ENCODE data around the gene TTPAL. TPM values are rescaled to one million over a fixed set of nuclear protein-coding genes. Genes with fewer than 3 reads are reported as not detected.
A peak's percentile ranks its signal among the peaks of the same experiment; 100 is the strongest.

Gene TTPAL
- total RNA-seq, 2 experiments from 2014 or later = 18.1 to 18.6 TPM

DNA sequence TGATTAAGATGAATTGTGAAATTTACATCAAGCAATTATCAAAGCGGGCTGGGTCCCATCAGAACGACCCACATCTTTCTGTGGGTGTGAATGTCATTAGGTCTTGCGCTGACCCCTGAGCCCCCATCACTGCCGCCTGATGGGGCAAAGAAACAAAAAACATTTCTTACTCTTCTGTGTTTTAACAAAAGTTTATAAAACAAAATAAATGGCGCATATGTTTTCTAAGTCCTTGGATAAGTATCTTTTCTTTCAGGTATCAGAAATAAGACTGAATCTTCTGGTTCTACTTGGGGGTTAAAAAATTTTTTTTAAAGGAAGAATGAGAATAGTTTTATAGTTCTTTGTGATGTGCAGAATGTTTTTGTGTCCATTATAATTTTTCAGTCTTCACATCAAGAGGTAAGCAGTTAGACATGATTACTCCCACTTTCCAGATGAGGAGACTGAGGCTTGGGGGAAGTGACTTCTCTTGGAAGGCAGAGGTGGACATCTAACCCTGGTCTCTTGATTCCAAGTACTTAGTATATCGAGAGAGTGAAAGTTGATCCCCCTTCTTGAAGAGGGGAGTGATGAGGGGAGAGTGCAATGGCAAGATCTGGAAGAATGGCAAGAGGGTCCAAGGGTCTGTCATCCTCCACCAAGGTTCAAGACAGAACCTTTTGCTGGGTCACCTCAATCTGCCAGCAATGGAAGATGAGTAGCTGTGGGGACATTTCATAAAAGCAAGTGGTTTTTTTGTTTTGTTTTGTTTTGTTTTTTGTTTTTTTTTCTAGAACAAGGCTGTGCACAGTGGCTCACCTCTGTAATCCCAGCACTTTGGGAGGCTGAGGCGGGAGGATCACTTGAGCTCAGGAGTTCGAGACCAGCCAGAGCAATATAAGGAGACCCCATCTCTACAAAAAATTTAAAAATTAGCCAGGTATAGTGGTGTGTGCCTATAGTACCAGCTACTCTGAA, 42.8 kb upstream of the TTPAL start:
- Mint-ChIP-seq H3K4me3 (no peak overlapping the region), H3K27me3 (peaks cover 4% of the 10 kb centered on the region), H3K36me3 (no peaks in the 10 kb centered on the region), H3K27ac (no peak overlapping the region), H3K9me3 (no peaks in the 10 kb centered on the region), H3K4me1 (ENCODE audit: low read depth) (no peaks in the 10 kb centered on the region)
- ChIA-PET POLR2A (no interaction called here), CTCF (no interaction called here)
- no peak for DNase-seq
- intact Hi-C loops (cut with micrococcal nuclease) = no loop called here

DNA sequence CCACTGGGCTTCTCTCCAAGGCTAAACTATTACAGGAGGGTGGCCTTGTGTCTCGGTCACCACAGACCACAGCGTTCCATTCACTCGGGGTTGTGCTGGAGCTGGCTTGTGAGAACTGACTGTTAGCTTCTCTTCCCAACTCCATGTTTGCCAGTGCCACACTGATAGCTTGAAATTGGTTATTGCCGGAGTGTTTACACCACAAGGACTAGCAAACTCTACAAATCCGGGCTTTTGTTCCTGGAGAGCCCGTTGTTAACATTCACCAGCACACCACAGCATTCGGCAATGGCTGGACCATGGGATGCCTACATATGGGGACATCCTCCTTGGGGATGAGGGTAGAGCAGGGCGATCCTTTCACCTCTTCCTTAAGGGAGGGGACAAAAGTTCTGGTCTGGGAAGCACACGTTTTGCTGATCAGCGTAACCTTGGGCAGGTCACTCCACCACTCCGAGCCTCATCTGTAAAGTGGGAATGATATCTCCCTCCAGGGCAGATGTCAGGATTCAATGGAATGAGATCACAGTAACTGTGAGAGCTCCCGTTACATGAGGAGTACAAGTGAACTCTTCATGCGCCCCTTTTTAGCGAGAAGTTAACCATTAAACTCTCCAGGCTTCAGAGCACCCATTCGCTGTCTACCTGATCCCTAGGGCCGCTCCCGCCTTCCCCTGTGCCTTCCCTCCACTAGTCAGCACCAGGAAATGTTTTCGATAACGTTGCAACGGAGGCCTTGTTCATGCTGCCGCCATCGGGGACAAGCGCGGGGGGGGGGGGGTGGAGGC, 41.7 kb upstream of the TTPAL start:
- H3K4me3 Mint-ChIP-seq = no peak overlapping the region
- H3K27me3 Mint-ChIP-seq = peaks cover 4% of the 10 kb centered on the region
- H3K27ac Mint-ChIP-seq = no peak overlapping the region
- CTCF ChIA-PET = no interaction called here
- DNase-seq = no peak
- no peaks in the 10 kb centered on the region for H3K9me3 Mint-ChIP-seq
- no peaks in the 10 kb centered on the region for H3K36me3 Mint-ChIP-seq
- H3K4me1 Mint-ChIP-seq (ENCODE audit: low read depth) = no peaks in the 10 kb centered on the region
- intact Hi-C loops (cut with micrococcal nuclease) = no loop called here
- POLR2A ChIA-PET = no interaction called here

DNA sequence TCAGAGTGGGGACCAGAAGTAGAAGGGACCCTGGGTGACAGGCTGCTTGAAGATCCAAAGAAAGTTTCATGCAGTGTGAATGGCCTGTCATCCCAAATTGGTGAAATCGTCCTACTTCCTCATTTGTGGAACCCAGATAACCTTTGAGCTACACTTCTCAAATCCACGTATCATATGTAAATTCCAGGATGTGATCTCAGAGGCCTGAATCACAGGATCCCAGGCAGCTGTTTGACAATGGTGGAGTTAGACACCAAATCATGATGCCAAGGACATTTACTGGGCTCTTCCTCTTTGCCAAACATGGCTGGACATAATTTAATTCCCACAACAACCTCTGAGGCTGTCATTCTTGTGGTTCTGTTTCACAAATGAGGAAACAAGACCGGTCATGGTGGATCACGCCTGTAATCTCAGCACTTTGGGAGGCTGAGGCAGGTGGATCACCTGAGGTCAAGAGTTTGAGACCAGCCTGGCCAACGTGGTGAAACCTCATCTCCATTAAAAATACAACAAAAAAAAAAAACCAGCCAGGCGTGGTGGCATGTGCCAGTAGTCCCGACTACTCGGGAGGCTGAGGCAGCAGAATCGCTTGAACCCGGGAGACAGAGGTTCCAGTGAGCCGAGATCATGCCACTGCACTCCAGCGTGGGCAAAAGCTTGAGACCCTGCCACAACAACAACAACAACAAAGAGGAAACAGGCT, 39.9 kb upstream of the TTPAL start:
- CTCF ChIA-PET = interaction anchor here (0.8 kb wide), 1 partner anchor 173 kb away, joined by 3 read pairs; no protein-coding TSS in a partner anchor
- no peaks in the 10 kb centered on the region for H3K36me3 Mint-ChIP-seq
- POLR2A ChIA-PET = interaction anchor here (0.6 kb wide), 1 partner anchor 207 kb away, joined by 4 read pairs; no protein-coding TSS in a partner anchor
- H3K27ac Mint-ChIP-seq = no peak overlapping the region
- H3K4me3 Mint-ChIP-seq = no peak overlapping the region
- no peaks in the 10 kb centered on the region for H3K9me3 Mint-ChIP-seq
- intact Hi-C loops (cut with micrococcal nuclease) = no loop called here
- no peaks in the 10 kb centered on the region for H3K4me1 Mint-ChIP-seq (ENCODE audit: low read depth)
- peaks cover 4% of the 10 kb centered on the region for H3K27me3 Mint-ChIP-seq
- DNase-seq = no peak

DNA sequence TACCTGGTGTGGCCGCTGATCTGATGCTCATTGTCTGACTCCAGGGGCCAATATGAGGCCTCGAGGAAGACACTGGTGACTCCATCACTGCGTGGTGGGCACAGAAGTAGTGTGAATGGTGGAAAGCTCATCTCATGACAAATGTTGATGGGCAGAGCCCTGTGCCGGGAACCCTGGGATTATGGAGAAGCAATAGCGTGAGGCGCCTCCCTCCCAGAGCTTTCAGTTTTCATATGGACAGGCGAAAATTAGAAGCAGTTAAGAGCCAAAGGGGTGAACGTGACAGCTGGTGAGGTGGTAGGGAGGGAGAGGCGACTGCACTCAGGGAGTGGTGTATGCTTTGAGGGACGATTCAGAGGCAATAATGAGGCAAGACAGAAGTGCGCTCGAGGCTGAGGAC, 39.3 kb upstream of the TTPAL start:
- Mint-ChIP-seq H3K9me3 (no peaks in the 10 kb centered on the region), H3K4me1 (ENCODE audit: low read depth) (no peaks in the 10 kb centered on the region), H3K27me3 (peaks cover 2% of the 10 kb centered on the region), H3K36me3 (no peaks in the 10 kb centered on the region), H3K27ac (no peak overlapping the region), H3K4me3 (no peak overlapping the region)
- DNase-seq = no peak
- ChIA-PET CTCF (interaction anchor here (0.8 kb wide), 1 partner anchor 172 kb away, joined by 3 read pairs; no protein-coding TSS in a partner anchor), POLR2A (no interaction called here)
- intact Hi-C loops (cut with micrococcal nuclease) = no loop called here

DNA sequence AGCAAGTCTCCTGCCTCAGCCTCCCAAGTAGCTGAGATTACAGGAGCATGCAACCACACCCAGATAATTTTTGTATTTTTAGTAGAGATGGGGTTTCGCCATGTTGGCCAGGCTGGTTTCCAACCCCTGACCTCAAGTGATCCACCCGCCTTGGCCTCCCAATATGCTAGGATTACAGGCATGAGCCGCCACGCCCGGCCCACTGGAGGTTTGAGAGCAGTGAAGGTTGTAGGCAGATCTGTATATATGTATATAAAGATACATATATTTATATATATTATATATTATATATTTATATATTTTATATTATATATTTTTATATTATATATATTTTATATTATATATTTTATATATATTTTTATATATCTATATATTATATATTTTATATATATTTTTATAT, 38.2 kb upstream of the TTPAL start:
- H3K4me3 Mint-ChIP-seq = peak overlapping the region; percentile 18
- no peaks in the 10 kb centered on the region for H3K27me3 Mint-ChIP-seq
- DNase-seq = no peak
- intact Hi-C loops (cut with micrococcal nuclease) = no loop called here
- ChIA-PET POLR2A (no interaction called here), CTCF (no interaction called here)
- no peaks in the 10 kb centered on the region for H3K4me1 Mint-ChIP-seq (ENCODE audit: low read depth)
- H3K27ac Mint-ChIP-seq = no peak overlapping the region
- H3K9me3 Mint-ChIP-seq = no peaks in the 10 kb centered on the region
- H3K36me3 Mint-ChIP-seq = no peaks in the 10 kb centered on the region

DNA sequence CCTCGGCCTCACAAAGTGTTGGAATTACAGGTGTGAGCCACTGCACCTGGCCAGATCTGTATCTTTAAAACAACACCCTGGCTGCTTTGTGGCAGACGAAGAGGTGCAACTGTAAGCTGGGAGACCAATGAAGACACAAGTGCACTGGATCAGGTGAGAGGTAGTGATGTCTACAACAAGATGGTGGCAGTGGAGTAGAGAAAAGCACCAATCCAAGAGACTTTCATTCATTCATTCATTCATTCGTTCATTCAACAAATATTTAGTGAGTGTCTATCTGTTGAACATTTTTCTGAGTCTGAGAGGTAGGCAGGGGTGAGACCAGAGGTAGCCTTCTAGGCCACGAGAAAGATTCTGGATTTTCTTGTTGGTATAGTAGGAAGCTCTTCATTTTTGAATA, 36.9 kb upstream of the TTPAL start:
- Mint-ChIP-seq H3K27me3 (no peaks in the 10 kb centered on the region), H3K9me3 (no peaks in the 10 kb centered on the region), H3K4me3 (no peak overlapping the region), H3K4me1 (ENCODE audit: low read depth) (no peaks in the 10 kb centered on the region), H3K27ac (no peak overlapping the region), H3K36me3 (no peaks in the 10 kb centered on the region)
- no peak for DNase-seq
- intact Hi-C loops (cut with micrococcal nuclease) = no loop called here
- POLR2A ChIA-PET = no interaction called here
- CTCF ChIA-PET = no interaction called here

DNA sequence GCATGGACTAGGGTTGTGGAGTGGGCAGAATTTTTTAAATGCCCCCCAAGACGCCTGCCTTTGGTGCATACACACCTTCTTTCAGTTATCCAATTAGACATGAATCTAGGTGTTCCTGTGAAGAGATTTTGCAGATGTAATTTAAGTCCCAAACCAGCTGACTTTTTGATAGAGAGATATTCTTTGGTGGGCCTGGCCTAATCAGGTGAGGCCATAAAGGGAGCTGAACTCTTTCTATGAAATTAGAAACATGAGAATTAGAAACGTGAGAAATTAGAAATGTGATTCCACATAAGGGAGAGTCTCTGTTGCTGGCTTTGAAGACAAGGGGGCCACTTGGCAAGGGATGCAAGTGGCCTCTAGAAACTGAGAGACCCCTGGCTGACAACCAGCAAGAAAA, 36.4 kb upstream of the TTPAL start:
- Mint-ChIP-seq H3K27me3 (no peaks in the 10 kb centered on the region), H3K27ac (no peak overlapping the region), H3K4me3 (no peak overlapping the region), H3K9me3 (no peaks in the 10 kb centered on the region), H3K36me3 (no peaks in the 10 kb centered on the region), H3K4me1 (ENCODE audit: low read depth) (no peaks in the 10 kb centered on the region)
- POLR2A ChIA-PET = no interaction called here
- intact Hi-C loops (cut with micrococcal nuclease) = no loop called here
- CTCF ChIA-PET = no interaction called here
- DNase-seq = no peak

DNA sequence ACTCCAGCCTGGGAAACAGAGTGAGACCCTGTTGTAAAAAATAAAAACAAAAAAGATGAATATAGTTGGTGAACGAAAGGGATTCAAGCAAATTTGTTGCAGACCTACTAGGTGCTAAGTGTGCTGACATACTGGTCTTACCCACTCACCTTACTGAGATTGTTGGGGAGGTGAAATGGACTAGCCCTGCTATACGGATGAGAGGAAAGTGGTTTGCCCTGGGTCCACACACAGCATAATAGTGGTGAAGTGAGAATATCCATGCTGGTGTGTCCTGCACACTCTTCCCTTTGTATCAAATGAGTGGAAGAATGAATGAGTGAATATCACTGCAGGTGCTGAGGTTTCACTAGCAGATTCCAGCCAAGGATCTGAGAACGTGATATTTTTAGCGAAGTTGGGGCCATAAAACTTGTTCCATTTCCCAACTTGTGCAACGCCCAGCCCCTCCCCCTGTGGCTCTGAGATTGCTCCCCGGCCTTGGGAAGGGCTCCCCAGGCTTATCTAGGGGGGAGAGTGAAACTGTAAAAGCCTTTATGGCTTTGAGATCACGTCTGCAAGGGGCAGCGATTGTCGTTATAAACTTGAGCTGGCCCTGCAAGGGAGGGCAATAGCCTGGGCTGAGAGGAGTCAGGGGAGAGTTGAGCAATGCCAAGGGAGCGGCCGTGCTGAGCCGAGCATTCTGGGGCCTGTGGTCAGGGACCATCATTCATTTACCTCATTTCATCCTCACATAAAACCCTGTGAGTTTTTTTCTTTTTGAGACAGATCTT, 33.2 kb upstream of the TTPAL start:
- Mint-ChIP-seq H3K4me3 (no peak overlapping the region), H3K9me3 (no peaks in the 10 kb centered on the region), H3K36me3 (no peaks in the 10 kb centered on the region), H3K27me3 (no peaks in the 10 kb centered on the region), H3K4me1 (ENCODE audit: low read depth) (no peaks in the 10 kb centered on the region), H3K27ac (no peak overlapping the region)
- CTCF ChIA-PET = no interaction called here
- DNase-seq = no peak
- intact Hi-C loops (cut with micrococcal nuclease) = no loop called here
- POLR2A ChIA-PET = no interaction called here

DNA sequence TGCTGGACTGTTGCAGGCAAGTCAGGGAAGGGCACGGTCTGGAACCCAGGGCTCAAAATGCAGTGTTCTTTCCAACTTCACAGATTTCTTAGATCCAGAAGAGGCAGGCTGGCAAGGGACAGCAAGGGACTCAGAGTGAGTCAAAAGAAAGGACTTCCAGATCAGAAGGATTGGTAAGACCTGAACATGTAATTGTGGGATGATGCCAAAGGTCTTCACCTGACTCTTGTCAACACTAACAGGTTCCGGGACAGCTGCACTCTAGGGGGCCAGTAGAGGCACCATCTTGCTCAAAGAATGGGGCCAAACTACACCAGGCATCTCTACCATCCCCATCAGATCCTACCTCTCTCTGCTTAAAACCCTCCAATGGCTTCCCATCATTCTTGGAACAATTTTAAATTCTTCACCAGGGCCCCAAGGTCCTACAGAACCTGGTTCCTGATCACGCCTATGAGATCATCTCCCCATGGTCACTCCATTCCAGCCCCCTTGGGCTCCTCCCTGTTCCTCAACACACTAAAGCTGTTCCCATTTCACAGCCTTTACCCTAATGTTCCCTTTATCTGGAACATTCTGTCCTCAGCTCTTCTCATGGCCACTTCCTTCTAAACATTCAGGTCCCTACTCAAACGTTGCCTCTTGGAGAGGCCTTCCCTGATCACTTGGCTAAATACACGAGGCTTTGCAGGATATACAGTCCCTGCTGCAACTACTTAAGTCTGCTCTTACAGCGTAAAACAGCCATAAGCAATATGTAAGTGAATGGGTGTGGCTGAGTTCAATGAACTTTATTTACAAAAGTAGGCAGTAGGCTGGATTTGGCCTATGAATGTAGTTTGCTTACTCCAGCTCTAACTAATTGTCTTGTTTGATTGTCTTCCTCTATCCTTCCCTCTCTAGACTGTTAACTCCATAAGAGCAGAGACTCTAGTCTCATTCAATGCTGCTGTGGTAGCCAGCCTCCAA, 29.6 kb upstream of the TTPAL start:
- no peaks in the 10 kb centered on the region for H3K27me3 Mint-ChIP-seq
- no peak for DNase-seq
- no peaks in the 10 kb centered on the region for H3K9me3 Mint-ChIP-seq
- H3K4me1 Mint-ChIP-seq (ENCODE audit: low read depth) = no peaks in the 10 kb centered on the region
- H3K27ac Mint-ChIP-seq = no peak overlapping the region
- ChIA-PET CTCF (no interaction called here), POLR2A (no interaction called here)
- no peaks in the 10 kb centered on the region for H3K36me3 Mint-ChIP-seq
- H3K4me3 Mint-ChIP-seq = no peak overlapping the region
- intact Hi-C loops (cut with micrococcal nuclease) = no loop called here

DNA sequence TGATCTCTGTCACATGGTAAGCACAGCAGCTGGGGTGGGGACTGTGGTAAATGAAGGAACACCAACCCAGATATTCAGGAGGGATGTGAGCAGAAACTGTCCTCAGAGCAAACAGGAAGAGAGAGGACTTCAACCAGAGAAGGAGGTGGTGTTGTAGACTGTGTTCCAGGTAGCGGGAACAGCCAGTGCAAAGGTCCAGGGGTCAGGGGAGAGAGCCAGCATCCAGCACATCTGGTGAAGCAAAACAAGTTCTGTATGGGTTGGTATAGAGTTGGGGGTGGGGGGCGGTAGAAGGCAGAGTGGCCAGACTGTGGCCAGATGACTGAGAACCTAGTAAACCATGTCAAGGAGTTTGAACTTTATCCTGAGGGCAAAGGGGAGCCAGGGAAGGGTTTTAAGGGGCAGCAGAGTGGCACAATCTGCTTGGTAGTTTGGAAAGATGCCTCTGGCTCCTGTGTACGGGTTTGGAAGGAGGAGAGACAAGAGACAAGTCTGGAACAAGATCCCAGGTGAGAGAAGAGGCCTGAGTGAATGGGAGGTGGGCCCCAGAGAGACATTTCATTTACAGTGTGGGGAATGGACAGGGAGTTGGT, 27.8 kb upstream of the TTPAL start:
- CTCF ChIA-PET = no interaction called here
- H3K4me1 Mint-ChIP-seq (ENCODE audit: low read depth) = no peaks in the 10 kb centered on the region

More for the DNA sequence above, 27.8 kb upstream of the TTPAL start:
- H3K9me3 Mint-ChIP-seq = no peaks in the 10 kb centered on the region
- POLR2A ChIA-PET = no interaction called here
- no peak overlapping the region for H3K27ac Mint-ChIP-seq
- H3K27me3 Mint-ChIP-seq = no peaks in the 10 kb centered on the region
- intact Hi-C loops (cut with micrococcal nuclease) = no loop called here
- no peak overlapping the region for H3K4me3 Mint-ChIP-seq
- DNase-seq = no peak
- H3K36me3 Mint-ChIP-seq = no peaks in the 10 kb centered on the region

Data from activated CD4-positive, alpha-beta memory T cell treated with anti-CD3 and anti-CD28 coated beads for 36 hours (primary cell).